Uterus (tissue), 4 donors: Measurements from ENCODE around the gene CBY1. TPM values are rescaled to one million over a fixed set of nuclear protein-coding genes. Genes with fewer than 3 reads are reported as not detected.

Experiments
- DNase-seq, 2 donors: peaks; one replicate each; pipeline ENCODE4 v3.0.0-alpha.2; 2019 to 2020
- H3K27ac ChIP-seq, 2 donors: fragments of 200-600 bp; sonication (generic); 1 replicate in 1 of 2; 2 replicates in 1 of 2; pipeline ENCODE4 v1.5.1; 2016 to 2018
- H3K27me3 ChIP-seq, 2 donors: fragments of 200-600 bp; sonication (generic); one replicate each; pipeline ENCODE4 v1.5.1; 2018 to 2019; ENCODE audit warnings: control low read depth in 1 of 2
- H3K36me3 ChIP-seq, 2 donors: fragments of 200-600 bp; sonication (generic); one replicate each; pipeline ENCODE4 v1.5.1; 2019; ENCODE audit warnings: control low read depth in 1 of 2
- H3K4me1 ChIP-seq, 2 donors: fragments of 200-600 bp; sonication (generic); one replicate each; pipeline ENCODE4 v1.5.1; 2018 to 2019; ENCODE audit warnings: control low read depth in 1 of 2
- H3K4me3 ChIP-seq, 2 donors: fragments of 200-600 bp; sonication (generic); 1 replicate in 1 of 2; 2 replicates in 1 of 2; pipeline ENCODE4 v1.5.1; 2018 to 2019; ENCODE audit warnings: mild to moderate bottlenecking in 1 of 2
- H3K9me3 ChIP-seq, 2 donors: fragments of 200-600 bp; sonication (generic); one replicate each; pipeline ENCODE4 v1.5.1; 2019; ENCODE audit warnings: control low read depth in 1 of 2
- POLR2A ChIP-seq, 2 donors: fragments of 450-650 bp; IDR thresholded peaks; one replicate each; pipeline ENCODE4 v1.6.1; 2016; ENCODE audit warnings: antibody characterized with exemption in 2 of 2, mild to moderate bottlenecking in 1 of 2, moderate library complexity in 1 of 2
- intact Hi-C: fragments of 100-400 bp; cut with DNase I; formaldehyde crosslinking; loops from one replicate; pipeline ENCODE4 v1.15.1; 2023; ENCODE audit warnings: low total_unique reads
- total RNA-seq, 4 donors: library from RNA; depleted of rRNA in 3 of 4; stranded (reverse); fragments of >200 nt in 3 of 4; gene quantifications; one replicate each; pipeline versions ENCODE4 v1.1.0 to v1.2.4, GENCODE V29; 2014 to 2023
- TF ChIP-seq, protein P1 (sequence below), 4 experiments: fragments of 200-600 bp in 2 of 4; fragments of 450-650 bp in 2 of 4; sonication (generic) in 2 of 4; IDR thresholded peaks; one replicate each; pipeline ENCODE4 v1.5.1; 2016 to 2019; ENCODE audit warnings: antibody characterized with exemption in 4 of 4, mild to moderate bottlenecking in 2 of 4, moderate library complexity in 1 of 4
- donor health status: DM: yes; HTN: yes; CAD: no.

Gene CBY1
- total RNA-seq, 4 donors from 2014 or later = 10.5 to 42.8 (median 28.6) TPM

DNA sequence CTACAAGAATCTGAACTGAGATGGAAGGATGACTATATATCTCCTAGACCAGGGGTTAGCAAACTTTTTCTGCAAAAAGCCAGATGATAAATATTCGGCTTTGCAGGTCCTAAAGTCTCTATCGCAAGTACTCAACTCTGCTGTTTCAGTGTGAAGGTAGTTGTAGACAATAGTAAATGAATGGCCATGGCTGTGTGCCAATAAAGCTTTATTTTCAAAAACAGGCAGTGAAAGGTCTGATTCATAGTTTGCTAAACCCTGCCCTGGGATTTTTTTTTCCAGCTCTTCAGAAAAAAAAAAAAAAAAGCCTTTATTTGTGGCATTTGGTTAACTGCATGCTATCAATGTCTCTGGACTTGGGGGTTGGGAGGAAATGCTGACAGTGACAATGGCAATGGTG lies 37.8 kb upstream of the CBY1 start:
- TF ChIP-seq POLR2A (IDR thresholded peaks at IDR 0.05) = no peak
- TF ChIP-seq, protein P1, sequence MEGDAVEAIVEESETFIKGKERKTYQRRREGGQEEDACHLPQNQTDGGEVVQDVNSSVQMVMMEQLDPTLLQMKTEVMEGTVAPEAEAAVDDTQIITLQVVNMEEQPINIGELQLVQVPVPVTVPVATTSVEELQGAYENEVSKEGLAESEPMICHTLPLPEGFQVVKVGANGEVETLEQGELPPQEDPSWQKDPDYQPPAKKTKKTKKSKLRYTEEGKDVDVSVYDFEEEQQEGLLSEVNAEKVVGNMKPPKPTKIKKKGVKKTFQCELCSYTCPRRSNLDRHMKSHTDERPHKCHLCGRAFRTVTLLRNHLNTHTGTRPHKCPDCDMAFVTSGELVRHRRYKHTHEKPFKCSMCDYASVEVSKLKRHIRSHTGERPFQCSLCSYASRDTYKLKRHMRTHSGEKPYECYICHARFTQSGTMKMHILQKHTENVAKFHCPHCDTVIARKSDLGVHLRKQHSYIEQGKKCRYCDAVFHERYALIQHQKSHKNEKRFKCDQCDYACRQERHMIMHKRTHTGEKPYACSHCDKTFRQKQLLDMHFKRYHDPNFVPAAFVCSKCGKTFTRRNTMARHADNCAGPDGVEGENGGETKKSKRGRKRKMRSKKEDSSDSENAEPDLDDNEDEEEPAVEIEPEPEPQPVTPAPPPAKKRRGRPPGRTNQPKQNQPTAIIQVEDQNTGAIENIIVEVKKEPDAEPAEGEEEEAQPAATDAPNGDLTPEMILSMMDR (IDR thresholded peaks at IDR 0.05) = no peak
- Histone ChIP-seq H3K9me3 (no peaks in the 10 kb centered on the region), H3K27ac (no peak overlapping the region), H3K36me3 (no peaks in the 10 kb centered on the region), H3K27me3 (no peaks in the 10 kb centered on the region), H3K4me1 (no peaks in the 10 kb centered on the region), H3K4me3 (no peak overlapping the region)
- intact Hi-C loops = no loop called here
- DNase-seq = no peak

DNA sequence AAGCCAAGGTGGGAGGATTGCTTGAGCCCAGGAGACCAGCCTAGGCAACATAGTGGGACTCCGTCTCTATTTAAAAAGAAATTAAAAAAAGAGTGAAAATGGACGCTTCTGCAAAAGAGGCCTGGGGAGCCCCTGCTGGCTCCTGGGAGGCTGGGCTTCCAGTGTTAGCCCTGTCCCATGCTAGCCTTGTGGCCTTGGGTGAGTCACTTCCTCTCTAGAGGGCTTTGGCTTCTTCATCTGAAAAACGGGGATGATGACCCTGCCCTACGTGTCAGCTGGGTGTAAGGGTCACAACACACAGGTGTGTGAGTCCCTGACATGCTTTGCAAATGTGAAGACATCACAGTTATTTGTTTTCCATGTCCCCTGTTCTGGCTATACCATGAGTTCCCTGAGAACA lies 33.1 kb upstream of the CBY1 start:
- H3K27ac ChIP-seq = no peak overlapping the region
- DNase-seq = no peak
- no peaks in the 10 kb centered on the region for H3K27me3 ChIP-seq
- H3K9me3 ChIP-seq = no peaks in the 10 kb centered on the region
- intact Hi-C loops = no loop called here
- no peaks in the 10 kb centered on the region for H3K4me1 ChIP-seq
- H3K36me3 ChIP-seq = no peaks in the 10 kb centered on the region
- TF ChIP-seq, protein P1 (IDR thresholded peaks at IDR 0.05) = no peak
- no peak for TF ChIP-seq POLR2A (IDR thresholded peaks at IDR 0.05)
- no peak overlapping the region for H3K4me3 ChIP-seq

DNA sequence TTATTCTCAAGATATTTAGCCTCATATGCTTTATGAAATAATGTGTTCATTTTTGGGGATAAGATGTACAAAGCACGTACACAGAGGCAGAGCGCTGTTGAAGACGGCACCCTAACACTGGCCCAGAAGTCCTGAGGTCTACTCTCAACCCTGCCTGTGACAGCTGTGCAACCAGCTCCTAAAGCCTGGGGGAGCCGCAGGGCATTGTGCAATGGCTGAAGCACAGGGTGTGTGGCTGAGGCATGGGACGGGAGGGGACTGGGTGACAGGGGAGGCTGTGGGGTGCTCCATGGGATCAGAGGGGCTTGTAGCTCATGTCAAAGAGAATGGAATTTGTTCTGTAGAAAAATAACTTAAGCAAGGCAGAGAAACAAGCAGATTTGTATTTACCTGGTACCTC lies 28.0 kb upstream of the CBY1 start:
- Histone ChIP-seq H3K4me3 (no peak overlapping the region), H3K9me3 (no peaks in the 10 kb centered on the region), H3K4me1 (no peaks in the 10 kb centered on the region), H3K27me3 (no peaks in the 10 kb centered on the region), H3K27ac (no peak overlapping the region), H3K36me3 (no peaks in the 10 kb centered on the region)
- TF ChIP-seq, protein P1 (IDR thresholded peaks at IDR 0.05) = no peak
- TF ChIP-seq POLR2A (IDR thresholded peaks at IDR 0.05) = no peak
- intact Hi-C loops = no loop called here
- no peak for DNase-seq

DNA sequence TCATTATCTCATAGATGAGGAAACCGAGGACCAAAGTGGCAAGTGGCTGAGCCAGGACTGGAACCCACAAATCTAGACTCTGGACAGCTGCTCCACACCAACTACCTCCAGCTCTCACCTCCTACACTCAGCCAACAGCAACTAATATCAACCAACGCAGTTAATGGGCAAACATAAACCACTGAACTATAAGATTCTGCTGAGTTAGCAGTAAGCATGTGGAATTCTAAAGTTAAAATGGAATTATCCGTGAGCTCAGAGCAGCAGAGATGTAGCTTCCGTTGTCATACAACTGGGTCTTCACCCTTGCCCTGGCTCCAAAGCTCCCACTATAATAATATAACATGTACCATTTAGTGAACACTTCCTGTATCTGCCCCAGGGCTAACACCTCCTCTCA lies 27.3 kb upstream of the CBY1 start:
- Histone ChIP-seq H3K4me3 (no peak overlapping the region), H3K36me3 (no peaks in the 10 kb centered on the region), H3K27ac (no peak overlapping the region), H3K9me3 (no peaks in the 10 kb centered on the region), H3K4me1 (no peaks in the 10 kb centered on the region), H3K27me3 (no peaks in the 10 kb centered on the region)
- TF ChIP-seq, protein P1 (IDR thresholded peaks at IDR 0.05) = no peak
- no peak for TF ChIP-seq POLR2A (IDR thresholded peaks at IDR 0.05)
- intact Hi-C loops = no loop called here
- no peak for DNase-seq

DNA sequence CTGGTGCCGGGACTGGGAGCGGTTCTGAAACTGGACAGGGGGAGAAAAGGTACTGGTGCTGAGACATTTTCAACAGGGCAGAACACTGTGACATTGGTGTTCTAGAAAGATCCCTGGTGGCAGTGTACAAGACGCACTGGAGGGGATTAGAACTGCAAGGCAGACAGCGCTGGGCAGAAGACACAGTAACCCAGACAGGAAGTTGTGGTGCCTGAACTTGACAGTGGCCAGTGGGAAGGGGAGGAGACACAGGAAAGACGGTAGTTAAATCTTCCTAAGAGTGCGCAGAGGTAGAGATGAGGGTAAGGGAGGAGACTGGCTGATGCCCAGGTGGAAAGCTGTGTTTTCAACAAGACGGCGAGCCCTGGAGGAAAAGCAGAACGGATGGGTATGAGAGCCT lies 24.7 kb upstream of the CBY1 start:
- intact Hi-C loops = no loop called here
- Histone ChIP-seq H3K9me3 (no peaks in the 10 kb centered on the region), H3K4me1 (no peaks in the 10 kb centered on the region), H3K4me3 (no peak overlapping the region), H3K27me3 (no peaks in the 10 kb centered on the region), H3K36me3 (no peaks in the 10 kb centered on the region), H3K27ac (no peak overlapping the region)
- no peak for TF ChIP-seq POLR2A (IDR thresholded peaks at IDR 0.05)
- TF ChIP-seq, protein P1 (IDR thresholded peaks at IDR 0.05) = no peak
- DNase-seq = no peak
